GM10266 (cell line): ENCODE data around the gene ACOT2.

Experiments
- DNase-seq: peaks from one replicate; pipeline ENCODE4 v3.0.0; 2012; ENCODE audit errors: extremely low spot score
- TF ChIP-seq, protein P1 (sequence below): IDR thresholded peaks from 2 replicates; pipeline ENCODE4 v1.5.1; 2012; ENCODE audit warnings: mild to moderate bottlenecking, low read depth; ENCODE audit not compliant: control insufficient read depth, insufficient read depth; ENCODE audit errors: missing control alignments

The ACOT2 gene

DNA sequence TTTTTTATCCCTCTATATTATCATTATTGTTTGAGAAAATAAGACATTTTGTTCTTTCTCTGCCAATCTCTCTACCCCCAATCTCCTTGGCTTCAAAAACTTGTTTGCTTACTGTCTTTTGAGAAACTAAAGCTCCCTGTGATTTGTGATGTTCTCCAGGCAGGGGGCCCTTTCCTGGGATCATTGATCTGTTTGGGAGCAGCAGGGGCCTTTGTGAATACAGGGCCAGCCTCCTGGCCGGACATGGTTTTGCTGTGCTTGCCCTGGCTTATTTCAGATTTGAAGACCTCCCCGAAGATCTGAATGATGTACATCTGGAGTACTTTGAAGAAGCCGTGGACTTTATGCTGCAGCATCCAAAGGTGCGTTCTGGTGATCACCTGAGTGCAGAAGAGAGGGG, 47.8 kb downstream of the ACOT2 start:
- no peak for DNase-seq
- TF ChIP-seq, protein P1, sequence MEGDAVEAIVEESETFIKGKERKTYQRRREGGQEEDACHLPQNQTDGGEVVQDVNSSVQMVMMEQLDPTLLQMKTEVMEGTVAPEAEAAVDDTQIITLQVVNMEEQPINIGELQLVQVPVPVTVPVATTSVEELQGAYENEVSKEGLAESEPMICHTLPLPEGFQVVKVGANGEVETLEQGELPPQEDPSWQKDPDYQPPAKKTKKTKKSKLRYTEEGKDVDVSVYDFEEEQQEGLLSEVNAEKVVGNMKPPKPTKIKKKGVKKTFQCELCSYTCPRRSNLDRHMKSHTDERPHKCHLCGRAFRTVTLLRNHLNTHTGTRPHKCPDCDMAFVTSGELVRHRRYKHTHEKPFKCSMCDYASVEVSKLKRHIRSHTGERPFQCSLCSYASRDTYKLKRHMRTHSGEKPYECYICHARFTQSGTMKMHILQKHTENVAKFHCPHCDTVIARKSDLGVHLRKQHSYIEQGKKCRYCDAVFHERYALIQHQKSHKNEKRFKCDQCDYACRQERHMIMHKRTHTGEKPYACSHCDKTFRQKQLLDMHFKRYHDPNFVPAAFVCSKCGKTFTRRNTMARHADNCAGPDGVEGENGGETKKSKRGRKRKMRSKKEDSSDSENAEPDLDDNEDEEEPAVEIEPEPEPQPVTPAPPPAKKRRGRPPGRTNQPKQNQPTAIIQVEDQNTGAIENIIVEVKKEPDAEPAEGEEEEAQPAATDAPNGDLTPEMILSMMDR = no peak

DNA sequence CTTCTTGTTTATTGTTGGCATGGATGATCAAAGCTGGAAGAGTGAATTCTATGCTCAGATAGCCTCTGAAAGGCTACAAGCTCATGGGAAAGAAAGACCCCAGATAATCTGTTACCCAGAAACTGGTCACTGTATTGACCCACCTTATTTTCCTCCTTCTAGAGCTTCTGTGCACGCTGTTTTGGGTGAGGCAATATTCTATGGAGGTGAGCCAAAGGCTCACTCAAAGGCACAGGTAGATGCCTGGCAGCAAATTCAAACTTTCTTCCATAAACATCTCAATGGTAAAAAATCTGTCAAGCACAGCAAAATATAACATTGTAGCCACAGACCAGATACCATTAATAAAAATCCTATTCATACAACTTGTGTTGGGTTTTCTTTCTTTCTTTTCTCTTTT, 50.5 kb downstream of the ACOT2 start:
- no peak for DNase-seq
- TF ChIP-seq, protein P1 = no peak

DNA sequence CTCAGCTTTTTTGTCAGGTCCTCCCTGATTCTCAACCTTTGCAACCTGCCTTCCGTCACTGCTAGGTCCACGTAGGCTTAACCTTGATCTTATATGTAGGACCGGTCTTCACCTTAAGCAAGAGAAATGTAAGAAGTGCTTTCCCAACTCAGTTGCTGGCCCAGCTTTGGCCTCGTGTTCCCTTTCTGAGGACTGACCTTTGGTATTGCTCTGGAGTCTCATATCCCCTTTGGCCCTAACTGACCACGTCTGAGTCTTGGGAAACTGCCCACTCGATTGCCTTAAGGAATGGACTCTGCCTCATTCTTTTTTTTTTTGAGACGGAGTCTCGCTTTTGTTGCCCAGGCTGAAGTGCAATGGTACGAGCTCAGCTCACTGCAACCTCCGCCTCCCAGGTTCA, 51.3 kb downstream of the ACOT2 start:
- no peak for DNase-seq
- TF ChIP-seq, protein P1 = no peak

DNA sequence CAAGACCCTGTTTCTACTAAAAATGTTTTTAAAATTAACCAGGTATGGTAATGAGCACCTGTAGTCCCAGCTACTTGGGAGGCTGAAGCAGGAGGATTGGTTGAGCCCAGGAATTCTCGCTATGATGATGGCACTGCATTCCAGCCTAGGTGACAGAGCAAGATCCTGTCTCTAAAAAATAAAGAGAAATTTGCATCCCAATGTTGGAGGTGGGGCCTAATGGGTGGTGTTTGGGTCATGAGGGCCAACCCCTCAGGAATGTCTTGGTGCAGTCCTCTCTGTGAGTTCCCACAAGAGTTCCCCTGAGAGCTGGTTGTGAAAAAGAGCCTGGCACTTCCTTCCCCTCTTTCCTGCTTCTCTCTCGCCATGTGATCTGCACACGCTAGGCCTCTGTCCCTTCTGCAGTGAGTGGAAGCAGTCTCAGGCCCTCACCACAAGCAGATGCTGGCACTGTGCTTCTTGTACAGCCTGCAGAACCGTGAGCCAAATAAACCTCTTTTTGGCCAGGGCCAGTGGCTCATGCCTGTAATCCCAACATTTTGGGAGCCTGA, 54.6 kb downstream of the ACOT2 start:
- TF ChIP-seq, protein P1 = no peak
- DNase-seq = no peak
